A549 (cell line): ENCODE results near the gene TMEM108.

Experiments
- POLR2A ChIP-seq: IDR thresholded peaks from 2 replicates; pipeline ENCODE4 v1.6.1; 2012; ENCODE audit warnings: mild to moderate bottlenecking, low read length
- REST ChIP-seq: fragments of 200-600 bp; sonication (generic); IDR thresholded peaks from 2 replicates; pipeline ENCODE4 v1.6.1; 2016; ENCODE audit warnings: antibody characterized with exemption, mild to moderate bottlenecking, moderate library complexity
- RFX5 ChIP-seq: fragments of 450-650 bp; IDR thresholded peaks from 2 replicates; pipeline ENCODE4 v1.7.1; 2014; ENCODE audit warnings: antibody characterized with exemption, mild to moderate bottlenecking, moderate library complexity
- RNF2 ChIP-seq: fragments of 200-600 bp; sonication (generic); IDR thresholded peaks from 2 replicates; pipeline ENCODE4 v1.6.1; 2016; ENCODE audit warnings: low read depth, mild to moderate bottlenecking, antibody characterized with exemption, moderate library complexity, borderline replicate concordance

- TF ChIP-seq REST (no peak), POLR2A (no peak), RFX5 (no peak), RNF2 (no peak)
Measured at GRCh38 chr3:133283958-133284807, 246.0 kb downstream of the TMEM108 start.
